Fibroblast of villous mesenchyme (primary cell): ENCODE results near the gene AGAP9. TPM values are rescaled to one million over a fixed set of nuclear protein-coding genes. Genes with fewer than 3 reads are reported as not detected.

ENCODE experiments used
- DNase-seq: peaks from one replicate; pipeline ENCODE4 v3.0.0-alpha.2; 2010; ENCODE audit warnings: low read depth
- H3K4me3 ChIP-seq: 2 replicates; pipeline ENCODE4 v1.5.1; 2011; ENCODE audit warnings: low read depth, mild to moderate bottlenecking, low read length
- small RNA-seq: library from RNA; depleted of rRNA; stranded (forward); fragments of <200 nt; gene quantifications from one replicate; pipeline ENCODE3, GENCODE V24; 2012
- total RNA-seq: library from RNA; depleted of rRNA; stranded (reverse); fragments of >200 nt; gene quantifications from 2 replicates; pipeline ENCODE4 v1.2.3, GENCODE V29; 2012
- TF ChIP-seq, protein P1 (sequence below): IDR thresholded peaks from 2 replicates; pipeline ENCODE4 v1.5.1; 2012; ENCODE audit warnings: low read depth, mild to moderate bottlenecking, low read length; ENCODE audit not compliant: insufficient read depth

The AGAP9 gene
- total RNA-seq, 1 donor: 4.7 TPM

DNA sequence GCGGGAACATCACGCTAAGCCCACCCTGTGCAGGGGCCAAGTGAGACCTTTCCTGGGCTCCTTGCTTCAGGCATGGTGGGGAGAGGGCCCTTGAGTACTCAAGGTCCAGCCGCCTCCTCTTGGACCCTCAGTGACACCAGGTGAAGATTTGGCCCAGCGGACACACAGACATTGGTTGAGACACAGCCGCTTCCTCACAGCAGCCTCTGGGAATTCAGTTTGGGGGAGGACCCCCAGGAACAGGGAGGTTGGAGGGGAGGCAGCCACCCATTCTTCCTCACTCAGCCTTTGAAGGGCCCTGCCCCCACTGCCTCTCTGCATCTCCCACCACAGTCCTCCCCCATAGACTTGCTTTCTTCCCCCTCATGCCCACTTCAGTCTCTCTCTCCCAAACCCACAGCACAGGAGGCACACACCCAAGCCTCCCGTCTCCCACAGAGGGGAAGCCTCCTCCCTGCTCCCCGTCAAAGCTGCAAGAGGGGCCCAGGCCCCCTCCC, 71.4 kb downstream of the AGAP9 start:
- TF ChIP-seq, protein P1, sequence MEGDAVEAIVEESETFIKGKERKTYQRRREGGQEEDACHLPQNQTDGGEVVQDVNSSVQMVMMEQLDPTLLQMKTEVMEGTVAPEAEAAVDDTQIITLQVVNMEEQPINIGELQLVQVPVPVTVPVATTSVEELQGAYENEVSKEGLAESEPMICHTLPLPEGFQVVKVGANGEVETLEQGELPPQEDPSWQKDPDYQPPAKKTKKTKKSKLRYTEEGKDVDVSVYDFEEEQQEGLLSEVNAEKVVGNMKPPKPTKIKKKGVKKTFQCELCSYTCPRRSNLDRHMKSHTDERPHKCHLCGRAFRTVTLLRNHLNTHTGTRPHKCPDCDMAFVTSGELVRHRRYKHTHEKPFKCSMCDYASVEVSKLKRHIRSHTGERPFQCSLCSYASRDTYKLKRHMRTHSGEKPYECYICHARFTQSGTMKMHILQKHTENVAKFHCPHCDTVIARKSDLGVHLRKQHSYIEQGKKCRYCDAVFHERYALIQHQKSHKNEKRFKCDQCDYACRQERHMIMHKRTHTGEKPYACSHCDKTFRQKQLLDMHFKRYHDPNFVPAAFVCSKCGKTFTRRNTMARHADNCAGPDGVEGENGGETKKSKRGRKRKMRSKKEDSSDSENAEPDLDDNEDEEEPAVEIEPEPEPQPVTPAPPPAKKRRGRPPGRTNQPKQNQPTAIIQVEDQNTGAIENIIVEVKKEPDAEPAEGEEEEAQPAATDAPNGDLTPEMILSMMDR: no peak
- DNase-seq: no peak
- no peak overlapping the region for H3K4me3 ChIP-seq

Small RNAs within 50 kb of the gene (small RNA-seq; reads per million reads assigned to genes)
- not detected for gene AL591684.3
- gene RNA5SP312: not detected

Other genes starting within 250 kb of the AGAP9 start
- gene GDF10, start 223.4 kb downstream of the AGAP9 start, total RNA-seq: not detected in 2 replicates
- gene GDF2, start 201.2 kb downstream of the AGAP9 start, total RNA-seq: not detected in 2 replicates
- not detected in 2 replicates for gene RBP3, start 175.3 kb downstream of the AGAP9 start, total RNA-seq
- gene ZNF488, start 139.3 kb downstream of the AGAP9 start, total RNA-seq: under 0.01 TPM in 1 of 2 replicates, not detected in the other
- gene ANXA8, start 39.5 kb downstream of the AGAP9 start, total RNA-seq: 3.9 and 7.4 TPM in 2 replicates
- not detected in 2 replicates for gene FAM25G, start 31.9 kb downstream of the AGAP9 start, total RNA-seq
- 0.32 TPM in 1 of 2 replicates, not detected in the other for gene SYT15B, start 240.0 kb upstream of the AGAP9 start, total RNA-seq